ENCODE results near the gene CYBB. TPM values are rescaled to one million over a fixed set of nuclear protein-coding genes. Genes with fewer than 3 reads are reported as not detected.

The CYBB gene
- total RNA-seq, 1 experiment from 2014 or later, result 0.23 TPM

GRCh38 chrX:37759878-37760418, 19.9 kb upstream of the CYBB start:
- CTCF ChIA-PET, result no interaction called here

GRCh38 chrX:37763400-37763799, 16.5 kb upstream of the CYBB start:
- no peaks in the 10 kb centered on the region for H3K9me3 ChIP-seq (ENCODE audit: control insufficient read depth, insufficient read depth, low read depth, low read length)
- no TSS peak for BruUV-seq (replicated peaks)
- POLR2A ChIA-PET, result no interaction called here
- DNase-seq (ENCODE audit: low read depth, low spot score), result no peak
- in situ Hi-C loops (cut with HindIII; ENCODE audit: low pct_unique_long_range_greater_than_20kb, low sequenced_read_pairs) (no loop called here), intact Hi-C loops (cut with micrococcal nuclease; ENCODE audit: unreplicated experiment) (no loop called here)
- no peaks in the 10 kb centered on the region for H3K36me3 ChIP-seq (ENCODE audit: control insufficient read depth, insufficient read depth, low read length)
- no peak for ATAC-seq
- H3K4me3 ChIP-seq (ENCODE audit: low read depth in 2 of 2, low read length in 2 of 2), result no peak overlapping the region
- CTCF ChIA-PET, result no interaction called here
- no peak for TF ChIP-seq REST (IDR thresholded peaks at IDR 0.05; ENCODE audit: insufficient read depth in 1 of 2, low read depth in 2 of 2, low read length in 1 of 2)
- TF ChIP-seq CTCF (IDR thresholded peaks at IDR 0.05), result no peak
- TF ChIP-seq POLR2AphosphoS5 (IDR thresholded peaks at IDR 0.05; ENCODE audit: low read depth, low read length), result no peak
- TF ChIP-seq TCF7L2 (IDR thresholded peaks at IDR 0.05; ENCODE audit: low read depth, low read length), result no peak
- TF ChIP-seq SIN3A (IDR thresholded peaks at IDR 0.05; ENCODE audit: borderline replicate concordance, insufficient read depth, low read depth, low read length), result no peak
- H3K4me1 ChIP-seq (ENCODE audit: control insufficient read depth, insufficient read depth, low read length), result no peaks in the 10 kb centered on the region
- H3K27ac ChIP-seq (ENCODE audit: low read length), result no peak overlapping the region
- no peaks in the 10 kb centered on the region for H3K27me3 ChIP-seq (ENCODE audit: control insufficient read depth, insufficient read depth, low read length)

More at GRCh38 chrX:37759878-37760418, 19.9 kb upstream of the CYBB start:
- TF ChIP-seq REST (IDR thresholded peaks at IDR 0.05; ENCODE audit: insufficient read depth in 1 of 2, low read depth in 2 of 2, low read length in 1 of 2), result no peak
- TF ChIP-seq TCF7L2 (IDR thresholded peaks at IDR 0.05; ENCODE audit: low read depth, low read length), result no peak
- no peak for TF ChIP-seq POLR2AphosphoS5 (IDR thresholded peaks at IDR 0.05; ENCODE audit: low read depth, low read length)
- TF ChIP-seq SIN3A (IDR thresholded peaks at IDR 0.05; ENCODE audit: borderline replicate concordance, insufficient read depth, low read depth, low read length), result no peak
- TF ChIP-seq CTCF (IDR thresholded peaks at IDR 0.05), result no peak
- no peak for DNase-seq (ENCODE audit: low read depth, low spot score)
- H3K4me1 ChIP-seq (ENCODE audit: control insufficient read depth, insufficient read depth, low read length), result no peaks in the 10 kb centered on the region
- no peak overlapping the region for H3K4me3 ChIP-seq (ENCODE audit: low read depth in 2 of 2, low read length in 2 of 2)
- no peaks in the 10 kb centered on the region for H3K36me3 ChIP-seq (ENCODE audit: control insufficient read depth, insufficient read depth, low read length)
- BruUV-seq (replicated peaks), result no TSS peak
- intact Hi-C loops (cut with micrococcal nuclease; ENCODE audit: unreplicated experiment), result no loop called here
- no peak overlapping the region for H3K27ac ChIP-seq (ENCODE audit: low read length)
- POLR2A ChIA-PET, result no interaction called here
- no peaks in the 10 kb centered on the region for H3K9me3 ChIP-seq (ENCODE audit: control insufficient read depth, insufficient read depth, low read depth, low read length)
- in situ Hi-C loops (cut with HindIII; ENCODE audit: low pct_unique_long_range_greater_than_20kb, low sequenced_read_pairs), result no loop called here
- no peak for ATAC-seq
- H3K27me3 ChIP-seq (ENCODE audit: control insufficient read depth, insufficient read depth, low read length), result no peaks in the 10 kb centered on the region

All from Panc1 (cell line).